ENCODE data around the gene TMPRSS3.

TMPRSS3 gene

DNA sequence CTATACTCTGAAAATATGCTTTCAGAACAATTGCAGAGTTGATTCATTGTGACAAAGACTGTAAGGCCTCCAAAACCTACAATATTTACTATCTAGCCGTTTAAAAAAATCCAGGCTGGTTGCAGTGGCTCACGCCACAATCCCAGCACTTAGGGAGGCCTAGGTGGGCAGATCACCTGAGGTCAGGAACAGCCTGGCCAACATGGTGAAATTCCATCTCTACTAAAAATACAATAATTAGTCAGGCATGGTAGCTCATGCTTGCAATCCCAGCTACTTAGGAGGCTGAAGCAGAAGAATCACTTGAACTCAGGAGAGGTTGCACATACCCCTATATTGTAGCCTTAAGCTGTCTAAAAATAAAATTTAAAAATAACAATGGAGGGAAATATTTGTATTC, 39.8 kb downstream of the TMPRSS3 start:
- H2AFZ ChIP-seq (ENCODE audit: low read depth, low read length) = no peak overlapping the region
- no peak overlapping the region for H3K18ac ChIP-seq (ENCODE audit: low read depth in 1 of 2, low read length in 2 of 2)
- peaks cover 2% of the 10 kb centered on the region for H3K4me1 ChIP-seq (ENCODE audit: control insufficient read depth, insufficient read depth, low read depth, low read length)
- no peak overlapping the region for H3K27ac ChIP-seq (ENCODE audit: low read length, poor library complexity, severe bottlenecking)
- no peaks in the 10 kb centered on the region for H3K36me3 ChIP-seq (ENCODE audit: control insufficient read depth in 1 of 2, insufficient read depth in 2 of 2, low read depth in 1 of 2, low read length in 2 of 2)
- H3K9me3 ChIP-seq (ENCODE audit: control insufficient read depth, low read length) = peaks cover 13% of the 10 kb centered on the region
- H3K27me3 ChIP-seq (ENCODE audit: control insufficient read depth in 1 of 2, insufficient read depth in 1 of 2, low read length in 2 of 2) = peaks cover 8 to 10% of the 10 kb centered on the region in 2 experiments
- no peak overlapping the region for H2BK120ac ChIP-seq (ENCODE audit: low read depth, low read length)
- no peak overlapping the region for H3K14ac ChIP-seq (ENCODE audit: low read length in 2 of 2)
- no peak overlapping the region for H3K4ac ChIP-seq (ENCODE audit: low read depth in 1 of 2, low read length in 2 of 2)
- no peak overlapping the region for H3K23ac ChIP-seq (ENCODE audit: low read length in 2 of 2)
- no peak overlapping the region for H4K8ac ChIP-seq (ENCODE audit: low read length)
- no peak overlapping the region for H2AK5ac ChIP-seq (ENCODE audit: low read length, severe bottlenecking)
- H3K79me1 ChIP-seq (replicated peaks; ENCODE audit: low read length, poor library complexity, severe bottlenecking) = no peaks in the 10 kb centered on the region
- no peak overlapping the region for H2BK5ac ChIP-seq (ENCODE audit: low read depth, low read length, poor library complexity, severe bottlenecking)
- H3K4me3 ChIP-seq (ENCODE audit: insufficient read depth in 1 of 2, low read depth in 1 of 2, low read length in 2 of 2) = no peak overlapping the region
- no peak overlapping the region for H2BK15ac ChIP-seq (ENCODE audit: low read depth, poor library complexity, severe bottlenecking)
- DNase-seq = no peak
- 83% methylated on average over 2 of the region's 2 CpGs for WGBS
- H3K9ac ChIP-seq (ENCODE audit: low read length) = no peak overlapping the region
- no peak overlapping the region for H2BK12ac ChIP-seq (ENCODE audit: low read length in 2 of 2)
- no peak overlapping the region for H3K4me2 ChIP-seq (ENCODE audit: low read length, poor library complexity, severe bottlenecking)
- no peak overlapping the region for H4K91ac ChIP-seq (ENCODE audit: low read length)

DNA sequence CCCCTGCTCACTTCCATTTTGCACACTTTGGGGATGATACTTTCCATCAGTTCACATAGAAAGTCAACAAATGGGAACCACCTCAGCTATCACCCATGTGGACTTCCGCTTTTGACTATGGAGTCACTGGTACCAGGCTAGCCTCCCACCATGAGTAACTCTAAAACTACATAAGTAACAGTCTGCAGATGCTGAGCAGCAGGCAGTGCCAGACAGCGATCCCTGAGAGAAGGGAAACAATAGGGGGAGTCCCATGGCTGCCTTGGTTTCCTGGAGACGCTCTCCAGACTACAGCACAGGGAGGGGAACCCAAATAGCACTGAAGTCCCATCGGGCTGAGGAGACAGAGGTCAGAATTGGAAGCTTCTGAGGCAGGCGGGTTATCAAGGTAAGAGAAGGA, 42.2 kb downstream of the TMPRSS3 start:
- no peak overlapping the region for H3K18ac ChIP-seq (ENCODE audit: low read depth in 1 of 2, low read length in 2 of 2)
- no peak overlapping the region for H3K14ac ChIP-seq (ENCODE audit: low read length in 2 of 2)
- H3K4me2 ChIP-seq (ENCODE audit: low read length, poor library complexity, severe bottlenecking) = no peak overlapping the region
- no peaks in the 10 kb centered on the region for H3K36me3 ChIP-seq (ENCODE audit: control insufficient read depth in 1 of 2, insufficient read depth in 2 of 2, low read depth in 1 of 2, low read length in 2 of 2)
- H3K79me1 ChIP-seq (replicated peaks; ENCODE audit: low read length, poor library complexity, severe bottlenecking) = no peaks in the 10 kb centered on the region
- H2BK5ac ChIP-seq (ENCODE audit: low read depth, low read length, poor library complexity, severe bottlenecking) = no peak overlapping the region
- peaks cover 6% of the 10 kb centered on the region for H3K9me3 ChIP-seq (ENCODE audit: control insufficient read depth, low read length)
- H4K8ac ChIP-seq (ENCODE audit: low read length) = no peak overlapping the region
- no peak overlapping the region for H4K91ac ChIP-seq (ENCODE audit: low read length)
- WGBS = 77% methylated on average over 5 of the region's 5 CpGs
- H2BK120ac ChIP-seq (ENCODE audit: low read depth, low read length) = no peak overlapping the region
- H3K23ac ChIP-seq (ENCODE audit: low read length in 2 of 2) = no peak overlapping the region
- no peak for DNase-seq
- no peak overlapping the region for H3K9ac ChIP-seq (ENCODE audit: low read length)
- no peak overlapping the region for H2BK12ac ChIP-seq (ENCODE audit: low read length in 2 of 2)
- H3K4me1 ChIP-seq (ENCODE audit: control insufficient read depth, insufficient read depth, low read depth, low read length) = peaks cover 4% of the 10 kb centered on the region
- no peak overlapping the region for H2AFZ ChIP-seq (ENCODE audit: low read depth, low read length)
- H2BK15ac ChIP-seq (ENCODE audit: low read depth, poor library complexity, severe bottlenecking) = no peak overlapping the region
- no peak overlapping the region for H3K4ac ChIP-seq (ENCODE audit: low read depth in 1 of 2, low read length in 2 of 2)
- H3K27me3 ChIP-seq (ENCODE audit: control insufficient read depth in 1 of 2, insufficient read depth in 1 of 2, low read length in 2 of 2) = peaks cover 7 to 13% of the 10 kb centered on the region in 2 experiments
- H2AK5ac ChIP-seq (ENCODE audit: low read length, severe bottlenecking) = no peak overlapping the region
- H3K4me3 ChIP-seq (ENCODE audit: insufficient read depth in 1 of 2, low read depth in 1 of 2, low read length in 2 of 2) = no peak overlapping the region
- H3K27ac ChIP-seq (ENCODE audit: low read length, poor library complexity, severe bottlenecking) = no peak overlapping the region

DNA sequence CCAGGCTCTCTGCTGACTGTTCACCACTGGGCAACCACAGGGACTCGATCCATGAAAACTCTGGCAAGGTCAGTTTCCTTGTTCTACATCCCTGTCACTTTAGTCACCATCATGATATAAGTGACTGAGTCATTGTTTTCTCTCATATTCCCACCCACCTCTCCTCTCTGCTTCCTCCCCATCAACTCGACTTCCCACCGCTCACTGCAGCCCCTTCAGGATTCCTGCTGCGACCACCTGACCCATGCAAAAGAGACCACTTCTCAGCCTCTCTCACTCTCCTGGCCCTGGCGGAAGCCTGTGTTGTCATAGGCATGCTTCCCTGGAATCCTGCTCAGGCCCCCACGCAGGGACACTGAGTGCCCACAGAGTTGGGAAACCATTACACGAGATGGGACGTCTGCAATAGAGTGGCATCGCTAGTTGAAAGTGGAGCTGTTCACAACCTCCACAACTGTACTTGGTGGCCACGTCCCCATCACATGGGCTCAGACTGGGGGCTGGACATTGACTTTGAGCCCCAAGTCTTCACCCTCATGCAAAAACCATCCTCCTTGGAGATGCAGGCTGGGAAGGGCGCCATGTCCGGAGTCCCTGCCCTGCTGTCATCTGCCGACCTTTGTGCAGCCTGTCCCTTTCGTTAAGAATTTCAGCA, 43.3 kb downstream of the TMPRSS3 start:
- no peak overlapping the region for H3K23ac ChIP-seq (ENCODE audit: low read length in 2 of 2)
- H4K8ac ChIP-seq (ENCODE audit: low read length) = no peak overlapping the region
- no peak overlapping the region for H3K27ac ChIP-seq (ENCODE audit: low read length, poor library complexity, severe bottlenecking)
- peaks cover 7 to 13% of the 10 kb centered on the region in 2 experiments for H3K27me3 ChIP-seq (ENCODE audit: control insufficient read depth in 1 of 2, insufficient read depth in 1 of 2, low read length in 2 of 2)
- H3K4me2 ChIP-seq (ENCODE audit: low read length, poor library complexity, severe bottlenecking) = no peak overlapping the region
- H3K18ac ChIP-seq (ENCODE audit: low read depth in 1 of 2, low read length in 2 of 2) = no peak overlapping the region
- no peak overlapping the region for H3K9ac ChIP-seq (ENCODE audit: low read length)
- WGBS = 82% methylated on average over 14 of the region's 14 CpGs
- H2AFZ ChIP-seq (ENCODE audit: low read depth, low read length) = no peak overlapping the region
- H3K4me1 ChIP-seq (ENCODE audit: control insufficient read depth, insufficient read depth, low read depth, low read length) = peaks cover 4% of the 10 kb centered on the region
- no peak for DNase-seq
- H3K4me3 ChIP-seq (ENCODE audit: insufficient read depth in 1 of 2, low read depth in 1 of 2, low read length in 2 of 2) = no peak overlapping the region
- H4K91ac ChIP-seq (ENCODE audit: low read length) = no peak overlapping the region
- H2BK12ac ChIP-seq (ENCODE audit: low read length in 2 of 2) = no peak overlapping the region
- H2BK5ac ChIP-seq (ENCODE audit: low read depth, low read length, poor library complexity, severe bottlenecking) = no peak overlapping the region
- no peak overlapping the region for H3K14ac ChIP-seq (ENCODE audit: low read length in 2 of 2)
- H3K36me3 ChIP-seq (ENCODE audit: control insufficient read depth in 1 of 2, insufficient read depth in 2 of 2, low read depth in 1 of 2, low read length in 2 of 2) = no peaks in the 10 kb centered on the region
- H2BK120ac ChIP-seq (ENCODE audit: low read depth, low read length) = no peak overlapping the region
- no peak overlapping the region for H2AK5ac ChIP-seq (ENCODE audit: low read length, severe bottlenecking)
- H3K9me3 ChIP-seq (ENCODE audit: control insufficient read depth, low read length) = peaks cover 6% of the 10 kb centered on the region
- H3K79me1 ChIP-seq (replicated peaks; ENCODE audit: low read length, poor library complexity, severe bottlenecking) = no peaks in the 10 kb centered on the region
- H3K4ac ChIP-seq (ENCODE audit: low read depth in 1 of 2, low read length in 2 of 2) = no peak overlapping the region
- H2BK15ac ChIP-seq (ENCODE audit: low read depth, poor library complexity, severe bottlenecking) = no peak overlapping the region

DNA sequence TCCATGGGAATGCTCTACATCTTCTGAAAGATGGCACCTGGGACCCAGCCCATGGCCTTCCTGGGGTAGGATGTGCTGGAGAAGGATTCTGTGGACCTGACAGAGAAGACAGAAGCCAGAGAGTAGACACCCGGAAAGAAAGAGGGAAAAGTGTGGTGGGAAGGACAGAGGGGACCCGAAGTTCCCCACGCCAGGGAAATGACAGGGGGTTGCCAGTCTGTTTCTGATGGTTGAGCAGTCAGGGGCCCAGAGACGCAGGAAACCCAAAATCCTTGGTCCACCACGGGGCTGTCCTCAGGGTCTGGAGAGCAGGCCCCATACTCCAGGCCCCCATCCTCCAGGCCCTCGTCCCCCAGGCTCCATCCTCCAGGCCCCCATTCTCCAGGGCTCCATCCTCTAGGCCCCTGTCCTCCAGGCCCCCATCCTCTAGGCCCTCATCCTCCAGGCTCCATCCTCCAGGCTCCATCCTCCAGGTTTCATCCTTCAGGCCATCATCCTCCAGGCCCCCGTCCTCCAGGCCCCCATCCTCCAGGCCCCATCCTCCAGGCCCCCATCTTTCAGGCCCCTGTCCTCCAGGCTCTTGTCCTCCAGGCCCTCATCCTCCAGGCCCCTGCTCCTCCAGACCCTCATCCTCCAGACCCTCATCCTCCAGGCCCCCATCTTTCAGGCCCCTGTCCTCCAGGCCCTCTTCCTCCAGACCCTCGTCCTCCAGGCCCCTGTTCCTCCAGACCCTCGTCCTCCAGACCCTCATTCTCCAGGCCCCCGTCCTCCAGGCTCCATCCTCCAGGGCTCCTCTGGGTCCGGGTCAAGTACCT, 44.0 kb downstream of the TMPRSS3 start:
- Histone ChIP-seq H3K4ac (ENCODE audit: low read depth in 1 of 2, low read length in 2 of 2) (no peak overlapping the region), H3K4me3 (ENCODE audit: insufficient read depth in 1 of 2, low read depth in 1 of 2, low read length in 2 of 2) (no peak overlapping the region)
- 57% methylated on average over 11 of the region's 11 CpGs for WGBS

More for the DNA sequence above, 44.0 kb downstream of the TMPRSS3 start:
- Histone ChIP-seq H3K18ac (ENCODE audit: low read depth in 1 of 2, low read length in 2 of 2) (no peak overlapping the region), H2BK15ac (ENCODE audit: low read depth, poor library complexity, severe bottlenecking) (no peak overlapping the region), H3K9ac (ENCODE audit: low read length) (no peak overlapping the region), H2BK120ac (ENCODE audit: low read depth, low read length) (no peak overlapping the region), H3K4me2 (ENCODE audit: low read length, poor library complexity, severe bottlenecking) (no peak overlapping the region), H3K36me3 (ENCODE audit: control insufficient read depth in 1 of 2, insufficient read depth in 2 of 2, low read depth in 1 of 2, low read length in 2 of 2) (no peaks in the 10 kb centered on the region), H3K9me3 (ENCODE audit: control insufficient read depth, low read length) (peaks cover 6% of the 10 kb centered on the region), H2BK12ac (ENCODE audit: low read length in 2 of 2) (no peak overlapping the region), H4K8ac (ENCODE audit: low read length) (no peak overlapping the region), H3K23ac (ENCODE audit: low read length in 2 of 2) (no peak overlapping the region), H3K79me1 (replicated peaks; ENCODE audit: low read length, poor library complexity, severe bottlenecking) (no peaks in the 10 kb centered on the region), H3K4me1 (ENCODE audit: control insufficient read depth, insufficient read depth, low read depth, low read length) (peaks cover 4% of the 10 kb centered on the region), H3K27me3 (ENCODE audit: control insufficient read depth in 1 of 2, insufficient read depth in 1 of 2, low read length in 2 of 2) (peaks cover 10 to 14% of the 10 kb centered on the region in 2 experiments), H3K14ac (ENCODE audit: low read length in 2 of 2) (no peak overlapping the region), H3K27ac (ENCODE audit: low read length, poor library complexity, severe bottlenecking) (no peak overlapping the region), H2AFZ (ENCODE audit: low read depth, low read length) (no peak overlapping the region), H2AK5ac (ENCODE audit: low read length, severe bottlenecking) (no peak overlapping the region), H2BK5ac (ENCODE audit: low read depth, low read length, poor library complexity, severe bottlenecking) (no peak overlapping the region), H4K91ac (ENCODE audit: low read length) (no peak overlapping the region)
- no peak for DNase-seq
